HG02970 (cell line): ENCODE measurements around the gene KRTAP10-5.

Experiments
- ATAC-seq: cut with Tn5 transposase; IDR thresholded peaks from one replicate; pipeline ENCODE4 v1.9.1; 2021; ENCODE audit warnings: mild to moderate bottlenecking, moderate library complexity, moderate number of reproducible peaks; ENCODE audit not compliant: unreplicated experiment, low FRiP score

Gene KRTAP10-5

DNA sequence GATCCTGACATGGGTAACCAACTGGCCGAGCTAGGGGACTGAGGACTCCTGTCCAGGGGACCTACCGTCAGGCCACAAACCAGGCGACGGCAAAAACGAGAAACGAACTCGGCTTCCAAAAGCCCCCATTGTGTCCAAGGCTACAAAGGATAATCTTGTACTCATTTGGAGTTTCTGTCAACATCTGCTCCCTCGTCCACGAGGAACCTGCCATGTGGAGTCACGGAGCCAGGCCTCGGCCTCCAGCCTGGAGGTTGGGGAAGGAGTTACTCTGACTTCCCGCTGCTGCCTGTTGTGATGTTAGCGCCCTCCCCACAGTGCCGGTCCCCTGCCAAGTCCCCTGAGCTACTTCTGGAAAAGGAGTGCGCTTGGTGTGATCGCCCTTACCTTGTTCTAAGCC is 47.7 kb downstream of the KRTAP10-5 start:
- ATAC-seq = no peak

- ATAC-seq = no peak
Measured at GRCh38 chr21:44531606-44532564, 48.5 kb downstream of the KRTAP10-5 start.

- ATAC-seq = no peak
Measured at GRCh38 chr21:44530903-44531605, 49.4 kb downstream of the KRTAP10-5 start.

DNA sequence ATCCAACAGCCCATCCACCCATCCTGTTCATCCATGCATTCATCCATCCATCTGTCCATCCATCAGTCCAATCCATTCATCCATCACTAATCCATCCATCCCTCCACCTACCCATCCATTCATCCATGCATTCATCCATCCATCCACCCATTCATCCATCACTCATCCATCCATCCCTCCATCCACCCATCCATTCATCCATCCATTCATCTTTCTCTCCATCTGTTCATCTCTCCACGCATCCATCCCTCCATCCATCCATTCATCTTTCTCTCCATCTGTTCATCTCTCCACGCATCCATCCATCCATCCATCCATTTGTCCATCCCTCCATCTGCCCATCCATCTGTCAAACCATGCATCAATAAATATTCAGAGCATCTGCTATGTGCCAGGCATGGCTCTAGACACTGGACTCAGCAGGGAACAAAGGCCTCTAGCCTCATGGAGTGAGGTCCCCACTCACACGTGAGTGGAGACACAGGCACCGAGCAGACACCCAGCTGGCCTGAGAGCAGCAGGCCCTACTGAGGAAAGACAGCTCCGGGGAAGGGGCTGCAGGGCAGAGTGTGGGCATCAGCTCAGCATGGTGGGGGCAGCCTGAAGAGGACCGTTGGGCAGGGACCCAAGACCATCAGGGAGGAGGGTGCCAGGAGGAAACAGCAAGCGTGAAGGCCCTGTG is 50.0 kb downstream of the KRTAP10-5 start:
- no peak for ATAC-seq

DNA sequence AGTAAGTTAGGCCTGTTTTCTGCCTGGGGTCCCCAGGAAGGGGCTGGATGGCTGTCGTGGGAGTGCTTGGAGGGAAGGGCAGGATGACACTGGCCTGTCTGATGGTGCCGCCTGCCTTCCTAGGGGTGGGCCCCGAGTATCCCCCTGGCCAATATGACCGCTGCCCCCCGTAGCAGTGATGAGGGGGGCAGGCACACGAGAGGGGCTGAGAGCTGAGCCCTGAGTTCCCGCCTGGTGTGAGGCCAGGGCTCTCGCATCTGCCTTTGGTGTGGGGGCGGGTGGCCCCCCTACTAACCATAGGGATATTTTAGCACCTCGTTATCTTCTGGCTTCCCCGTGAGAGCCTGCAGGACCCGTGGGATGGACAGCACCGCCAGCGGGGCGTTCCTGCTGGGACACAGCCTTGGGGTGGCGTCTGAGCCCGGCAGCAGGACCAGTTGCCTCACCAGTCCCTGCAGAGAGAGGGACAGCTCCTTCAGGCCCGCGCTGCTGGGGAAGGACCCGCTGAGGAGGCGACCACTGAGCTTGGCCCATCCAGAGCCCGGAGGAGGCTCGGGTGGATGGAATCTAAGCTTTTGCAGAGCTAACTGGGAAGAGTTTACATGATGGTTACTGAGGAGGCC is 50.8 kb downstream of the KRTAP10-5 start:
- ATAC-seq = no peak
